ENCODE measurements around the gene MTG2. TPM values are rescaled to one million over a fixed set of nuclear protein-coding genes. Genes with fewer than 3 reads are reported as not detected.

MTG2 gene
- total RNA-seq, 8 experiments from 2014 or later: 18.9 to 51.2 (median 27.3) TPM

- no peak overlapping the region for H3K27ac ChIP-seq
- H3K4me1 ChIP-seq (replicated peaks in 1 of 2): peaks cover 5 to 15% of the 10 kb centered on the region in 2 donors
- in situ Hi-C loops (cut with MboI; ENCODE audit: low pct_unique_long_range_greater_than_20kb in 2 of 9, low sequenced_read_pairs in 9 of 9, unreplicated experiment in 9 of 9): no loop called here
- 0 to 74% (median 60%) methylated on average over 1 to 8 of the region's 17 CpGs; no CpG with 5 or more reads in 3 of the 10 experiments for WGBS, 10 experiments
- ATAC-seq (replicated peaks in 6 of 8): no peak
- no peak overlapping the region for H3K4me3 ChIP-seq
Observed at GRCh38 chr20:62225820-62226635, 43.2 kb downstream of the MTG2 start.

- in situ Hi-C loops (cut with MboI; ENCODE audit: low pct_unique_long_range_greater_than_20kb in 2 of 9, low sequenced_read_pairs in 9 of 9, unreplicated experiment in 9 of 9): no loop called here
- ATAC-seq (replicated peaks in 6 of 8): peak in 2 of 8 experiments; percentile 3 to 7
- peaks cover 0 to 6% of the 10 kb centered on the region in 2 donors for H3K4me1 ChIP-seq (replicated peaks in 1 of 2)
- H3K4me3 ChIP-seq: no peak overlapping the region
- H3K27ac ChIP-seq: no peak overlapping the region
- 20 to 89% (median 69%) methylated on average over 2 to 7 of the region's 24 CpGs; no CpG with 5 or more reads in 4 of the 10 experiments for WGBS, 10 experiments
Observed at GRCh38 chr20:62226707-62227590, 44.1 kb downstream of the MTG2 start.

GRCh38 chr20:62227591-62227976 lies 44.8 kb downstream of the MTG2 start:
- in situ Hi-C loops (cut with MboI; ENCODE audit: low pct_unique_long_range_greater_than_20kb in 2 of 9, low sequenced_read_pairs in 9 of 9, unreplicated experiment in 9 of 9): no loop called here
- ATAC-seq (replicated peaks in 6 of 8): peak; percentile 24 to 66 (median 52)
- peaks cover 0 to 6% of the 10 kb centered on the region in 2 donors for H3K4me1 ChIP-seq (replicated peaks in 1 of 2)
- H3K27ac ChIP-seq: no peak overlapping the region
- 27% methylated on average over 3 of the region's 10 CpGs; no CpG with 5 or more reads in 9 of the 10 experiments for WGBS, 10 experiments
- H3K4me3 ChIP-seq: no peak overlapping the region

- 0 to 97% (median 74%) methylated on average over 2 to 6 of the region's 37 CpGs; no CpG with 5 or more reads in 6 of the 10 experiments for WGBS, 10 experiments
- in situ Hi-C loops (cut with MboI; ENCODE audit: low pct_unique_long_range_greater_than_20kb in 2 of 9, low sequenced_read_pairs in 9 of 9, unreplicated experiment in 9 of 9): no loop called here
- Histone ChIP-seq H3K4me3 (no peak overlapping the region), H3K27ac (no peak overlapping the region), H3K4me1 (replicated peaks in 1 of 2) (peaks cover 0 to 6% of the 10 kb centered on the region in 2 donors)
- ATAC-seq (replicated peaks in 6 of 8): peak; percentile 18 to 78 (median 52)
Observed at GRCh38 chr20:62227977-62228958, 45.4 kb downstream of the MTG2 start.

DNA sequence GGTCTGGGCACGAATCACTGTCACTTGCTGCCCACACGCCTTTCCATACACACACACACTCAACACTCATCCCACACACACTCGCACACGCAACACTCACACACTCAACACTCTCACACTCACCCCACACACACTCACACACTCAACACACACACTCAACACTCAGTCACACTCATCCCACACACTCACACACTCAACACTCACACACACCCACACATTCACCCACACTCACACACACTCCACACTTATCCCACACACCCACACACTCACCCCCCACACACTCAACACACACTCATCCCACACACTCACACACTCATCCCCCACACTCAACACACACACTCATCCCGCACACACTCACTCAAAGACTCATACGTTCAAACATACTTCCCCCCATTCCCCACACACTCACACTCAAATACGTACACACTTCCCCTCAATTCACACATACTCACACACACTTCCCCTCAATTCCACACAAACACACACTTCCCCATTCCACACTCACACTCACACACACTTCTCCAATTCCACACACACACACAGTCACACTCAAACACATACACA lies 46.2 kb downstream of the MTG2 start:
- ATAC-seq (replicated peaks in 6 of 8): no peak
- 34 to 100% (median 85%) methylated on average over 2 to 6 of the region's 7 CpGs; no CpG with 5 or more reads in 2 of the 10 experiments for WGBS, 10 experiments

DNA sequence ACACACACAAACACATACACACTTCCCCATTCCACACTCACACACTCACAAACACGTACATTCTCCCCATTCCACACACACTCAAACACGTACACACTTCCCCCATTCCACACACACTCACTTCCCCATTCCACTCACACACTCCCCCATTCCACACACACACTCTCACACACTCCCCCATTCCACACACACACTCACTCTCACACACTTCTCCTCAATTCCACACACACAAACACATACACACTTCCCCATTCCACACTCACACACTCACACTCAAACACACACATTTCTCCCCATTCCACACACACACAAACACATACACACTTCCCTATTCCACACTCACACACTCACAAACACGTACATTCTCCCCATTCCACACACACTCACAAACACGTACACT lies 46.8 kb downstream of the MTG2 start:
- Histone ChIP-seq H3K4me1 (replicated peaks in 1 of 2) (peaks cover 3 to 13% of the 10 kb centered on the region in 2 donors), H3K4me3 (no peak overlapping the region), H3K27ac (no peak overlapping the region)
- no peak for ATAC-seq (replicated peaks in 6 of 8)
- 0 to 100% (median 60%) methylated on average over 1 to 4 of the region's 4 CpGs; no CpG with 5 or more reads in 1 of the 10 experiments for WGBS, 10 experiments
- in situ Hi-C loops (cut with MboI; ENCODE audit: low pct_unique_long_range_greater_than_20kb in 2 of 9, low sequenced_read_pairs in 9 of 9, unreplicated experiment in 9 of 9): no loop called here

More for the DNA sequence above, 46.2 kb downstream of the MTG2 start:
- no peak overlapping the region for H3K4me3 ChIP-seq
- H3K4me1 ChIP-seq (replicated peaks in 1 of 2): peaks cover 0 to 7% of the 10 kb centered on the region in 2 donors
- no peak overlapping the region for H3K27ac ChIP-seq
- in situ Hi-C loops (cut with MboI; ENCODE audit: low pct_unique_long_range_greater_than_20kb in 2 of 9, low sequenced_read_pairs in 9 of 9, unreplicated experiment in 9 of 9): no loop called here

DNA sequence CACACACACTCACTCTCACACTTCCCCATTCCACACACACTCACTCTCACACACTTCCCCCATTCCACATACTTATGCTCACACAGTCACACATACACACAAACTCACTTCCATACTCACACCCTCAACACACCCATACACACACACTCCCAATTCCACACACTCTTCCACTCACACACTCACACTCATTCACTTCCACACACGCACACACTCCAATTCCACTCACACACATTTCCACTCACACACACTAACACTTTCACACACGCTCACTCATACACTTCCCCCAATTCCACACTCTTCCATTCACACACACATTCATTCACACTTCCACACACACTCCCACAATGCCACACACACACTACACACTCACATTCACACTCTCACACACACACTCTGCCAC lies 47.4 kb downstream of the MTG2 start:
- WGBS, 10 experiments: 25 to 89% (median 79%) methylated on average over 1 to 2 of the region's 2 CpGs; no CpG with 5 or more reads in 2 of the 10 experiments
- Histone ChIP-seq H3K4me1 (replicated peaks in 1 of 2) (peaks cover 9 to 19% of the 10 kb centered on the region in 2 donors), H3K27ac (no peak overlapping the region), H3K4me3 (no peak overlapping the region)
- no peak for ATAC-seq (replicated peaks in 6 of 8)
- in situ Hi-C loops (cut with MboI; ENCODE audit: low pct_unique_long_range_greater_than_20kb in 2 of 9, low sequenced_read_pairs in 9 of 9, unreplicated experiment in 9 of 9): no loop called here

DNA sequence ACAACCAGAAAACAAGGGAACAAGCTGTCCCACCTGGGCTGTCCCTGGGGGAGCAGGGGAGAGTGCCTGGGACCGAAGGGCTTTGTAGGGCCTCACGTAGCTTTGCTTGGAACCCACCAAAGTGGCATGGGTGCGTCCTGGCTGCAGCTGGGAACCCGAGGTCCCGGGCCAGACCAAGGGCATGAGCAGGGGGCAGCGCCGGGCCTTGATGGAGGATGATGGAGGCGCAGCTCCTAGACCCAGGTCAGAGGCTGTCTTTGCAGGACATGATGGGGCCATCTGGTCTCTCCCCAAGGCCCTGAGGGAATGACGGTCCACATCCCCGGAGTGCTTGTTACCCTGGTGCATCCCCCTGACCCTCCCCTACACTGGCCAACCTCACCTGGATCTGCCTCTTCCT lies 47.9 kb downstream of the MTG2 start:
- no peak overlapping the region for H3K4me3 ChIP-seq
- peaks cover 12 to 23% of the 10 kb centered on the region in 2 donors for H3K4me1 ChIP-seq (replicated peaks in 1 of 2)
- no peak for ATAC-seq (replicated peaks in 6 of 8)
- WGBS, 10 experiments: 63 to 100% (median 100%) methylated on average over 1 to 3 of the region's 10 CpGs; no CpG with 5 or more reads in 7 of the 10 experiments
- in situ Hi-C loops (cut with MboI; ENCODE audit: low pct_unique_long_range_greater_than_20kb in 2 of 9, low sequenced_read_pairs in 9 of 9, unreplicated experiment in 9 of 9): no loop called here
- H3K27ac ChIP-seq: no peak overlapping the region

- Histone ChIP-seq H3K4me3 (no peak overlapping the region), H3K27ac (no peak overlapping the region), H3K4me1 (replicated peaks in 1 of 2) (peaks cover 17 to 29% of the 10 kb centered on the region in 2 donors)
- ATAC-seq (replicated peaks in 6 of 8): no peak
- 90% methylated on average over 2 of the region's 6 CpGs; no CpG with 5 or more reads in 9 of the 10 experiments for WGBS, 10 experiments
- in situ Hi-C loops (cut with MboI; ENCODE audit: low pct_unique_long_range_greater_than_20kb in 2 of 9, low sequenced_read_pairs in 9 of 9, unreplicated experiment in 9 of 9): no loop called here
Observed at GRCh38 chr20:62231292-62231691, 48.5 kb downstream of the MTG2 start.

DNA sequence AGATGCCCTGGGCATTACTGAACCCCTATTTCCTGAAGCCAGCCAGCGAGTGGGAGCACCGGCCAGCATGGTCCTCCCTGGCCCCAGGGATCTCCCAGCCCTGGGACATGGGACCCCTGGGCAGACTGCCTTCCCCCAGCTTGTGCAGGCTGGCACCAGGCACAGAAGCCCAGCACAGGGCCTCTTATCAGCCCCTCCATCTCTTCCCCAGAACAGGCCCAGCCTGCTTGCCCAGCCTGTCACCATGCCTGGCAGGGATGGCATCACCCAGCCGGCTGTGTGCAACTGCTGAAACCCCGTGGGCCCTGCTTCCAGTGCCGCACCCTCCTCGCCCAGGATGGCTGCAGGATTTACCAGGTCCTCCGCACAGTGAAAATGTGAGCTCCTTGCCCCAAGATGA lies 49.4 kb downstream of the MTG2 start:
- ATAC-seq (replicated peaks in 6 of 8): no peak
- H3K27ac ChIP-seq: no peak overlapping the region
- in situ Hi-C loops (cut with MboI; ENCODE audit: low pct_unique_long_range_greater_than_20kb in 2 of 9, low sequenced_read_pairs in 9 of 9, unreplicated experiment in 9 of 9): no loop called here
- no peak overlapping the region for H3K4me3 ChIP-seq
- 60 to 100% methylated on average over 2 to 7 of the region's 7 CpGs; no CpG with 5 or more reads in 8 of the 10 experiments for WGBS, 10 experiments
- H3K4me1 ChIP-seq (replicated peaks in 1 of 2): peaks cover 25 to 36% of the 10 kb centered on the region in 2 donors

DNA sequence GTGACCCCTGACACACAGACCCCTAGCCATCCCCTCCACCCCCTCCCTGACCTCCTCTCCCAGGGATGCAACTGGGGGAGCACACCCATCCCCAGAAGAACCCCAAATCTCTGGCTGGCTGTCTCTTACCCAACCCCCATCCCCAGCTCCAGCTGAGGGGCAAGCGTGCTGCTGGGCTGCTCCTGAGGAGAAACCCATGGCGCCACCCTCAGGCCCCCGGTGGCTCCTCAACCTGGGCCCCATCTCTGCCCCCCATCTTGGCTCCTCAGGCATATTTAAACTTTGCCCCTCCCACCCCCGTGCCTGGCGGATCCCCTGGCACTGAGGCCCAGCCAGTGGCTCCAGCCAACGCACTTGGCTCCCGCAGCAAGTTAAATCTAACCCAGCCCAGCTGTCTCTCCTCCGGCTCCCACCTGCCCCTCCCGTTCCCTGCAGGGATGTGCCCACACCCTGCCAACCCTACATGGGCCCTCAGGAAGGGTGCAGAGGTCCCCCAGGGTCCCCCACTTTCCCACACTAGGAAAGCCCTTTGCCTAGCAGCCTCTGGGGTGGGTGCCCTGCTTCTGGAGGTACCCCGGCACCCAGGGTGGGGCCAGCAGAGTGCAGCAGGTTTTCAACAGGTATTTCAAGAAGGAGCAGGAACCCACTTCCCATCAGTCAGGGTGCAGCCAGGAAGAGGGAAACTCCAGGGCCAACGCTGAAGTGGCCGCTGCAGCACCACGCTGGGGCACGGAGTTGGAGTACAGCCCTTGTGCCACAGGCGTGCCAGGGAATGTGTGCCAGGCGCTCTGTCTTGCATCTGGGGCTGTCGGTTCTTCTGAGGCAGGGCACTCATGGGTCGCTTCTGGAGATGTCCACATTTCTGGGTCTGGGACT lies 50.2 kb downstream of the MTG2 start:
- 72 to 100% (median 94%) methylated on average over 1 to 8 of the region's 18 CpGs; no CpG with 5 or more reads in 6 of the 10 experiments for WGBS, 10 experiments
- ATAC-seq (replicated peaks in 6 of 8): no peak
- in situ Hi-C loops (cut with MboI; ENCODE audit: low pct_unique_long_range_greater_than_20kb in 2 of 9, low sequenced_read_pairs in 9 of 9, unreplicated experiment in 9 of 9): no loop called here

More for the DNA sequence above, 50.2 kb downstream of the MTG2 start:
- Histone ChIP-seq H3K27ac (no peak overlapping the region), H3K4me3 (no peak overlapping the region), H3K4me1 (replicated peaks in 1 of 2) (peaks cover 33 to 38% of the 10 kb centered on the region in 2 donors)

Measured in motor neuron (in vitro differentiated cells).